ENCODE results near the gene IGFL2.

DNA sequence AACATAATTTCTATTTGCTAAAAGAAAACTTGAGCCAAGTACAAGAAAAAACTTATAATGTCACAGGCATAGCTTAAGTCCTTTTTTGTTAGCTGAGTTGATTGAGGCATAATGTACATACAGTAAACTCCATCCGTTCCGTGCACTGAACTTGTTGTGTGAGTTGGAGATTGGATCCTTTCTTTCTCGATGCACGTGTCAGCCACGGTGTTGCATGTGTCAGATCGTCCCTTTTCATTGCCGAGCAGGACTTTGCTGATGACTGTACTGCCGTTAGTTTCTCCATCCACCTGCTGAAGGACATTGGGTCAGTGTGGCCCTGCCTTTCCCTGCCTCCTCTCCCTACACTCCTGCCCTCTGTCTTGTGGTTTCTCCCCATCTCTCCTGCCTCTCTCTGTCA lies 34.4 kb downstream of the IGFL2 start:
- no peak for TF ChIP-seq CTCF (IDR thresholded peaks at IDR 0.05)
- TF ChIP-seq POLR2A (IDR thresholded peaks at IDR 0.05), result no peak
